Measurements from ENCODE around the gene GPR160.
"Not testable (repeated sequence)": the region's sequence is repeated elsewhere in the genome, so short reads cannot be mapped to it uniquely, and the experiment has no call there.

The GPR160 gene

GRCh38 chr3:170089862-170090600 lies 52.2 kb downstream of the GPR160 start:
- H3K9me3 ChIP-seq, result no peaks in the 10 kb centered on the region
- no peaks in the 10 kb centered on the region for H3K27me3 ChIP-seq (ENCODE audit: low read depth)
- DNase-seq (ENCODE audit: low spot score in 2 of 2), result no peak
- no peak overlapping the region for H3K4me3 ChIP-seq
- no peaks in the 10 kb centered on the region for H3K4me1 ChIP-seq
- in situ Hi-C loops (cut with MboI; ENCODE audit: low sequenced_read_pairs), result no loop called here
- H3K36me3 ChIP-seq (replicated peaks), result peaks cover 38% of the 10 kb centered on the region

- Histone ChIP-seq H3K27me3 (ENCODE audit: low read depth) (no peaks in the 10 kb centered on the region), H3K36me3 (replicated peaks) (peaks cover 42% of the 10 kb centered on the region), H3K4me1 (no peaks in the 10 kb centered on the region), H3K4me3 (no peak overlapping the region), H3K9me3 (no peaks in the 10 kb centered on the region)
- DNase-seq (ENCODE audit: low spot score in 2 of 2), result no peak
- in situ Hi-C loops (cut with MboI; ENCODE audit: low sequenced_read_pairs), result no loop called here
These were observed 52.8 kb downstream of the GPR160 start for GRCh38 chr3:170090601-170090981.

DNA sequence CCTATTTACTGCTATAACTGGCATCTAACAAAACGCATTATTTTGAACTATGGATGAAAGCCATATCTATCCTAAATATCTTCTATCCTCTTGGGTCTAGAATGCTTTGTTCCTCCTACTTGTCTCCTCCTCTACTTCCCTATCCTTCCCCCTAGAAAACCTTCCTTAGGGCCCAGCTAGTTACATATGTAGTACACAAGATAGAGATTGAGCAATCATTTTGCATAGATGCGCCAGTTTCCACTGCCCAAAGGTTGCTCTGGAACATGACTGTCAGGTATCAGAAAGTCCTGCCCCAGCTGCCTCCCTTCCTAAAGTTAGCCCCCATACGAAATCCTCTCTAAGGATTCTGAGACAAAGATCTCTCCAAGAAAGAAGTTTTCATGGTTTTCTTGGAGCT lies 55.1 kb downstream of the GPR160 start:
- H3K27me3 ChIP-seq (ENCODE audit: low read depth), result no peaks in the 10 kb centered on the region
- H3K9me3 ChIP-seq, result no peaks in the 10 kb centered on the region
- H3K4me1 ChIP-seq, result no peaks in the 10 kb centered on the region
- no peak for DNase-seq (ENCODE audit: low spot score in 2 of 2)
- in situ Hi-C loops (cut with MboI; ENCODE audit: low sequenced_read_pairs), result no loop called here
- H3K36me3 ChIP-seq (replicated peaks), result peaks cover 43% of the 10 kb centered on the region
- H3K4me3 ChIP-seq, result no peak overlapping the region

DNA sequence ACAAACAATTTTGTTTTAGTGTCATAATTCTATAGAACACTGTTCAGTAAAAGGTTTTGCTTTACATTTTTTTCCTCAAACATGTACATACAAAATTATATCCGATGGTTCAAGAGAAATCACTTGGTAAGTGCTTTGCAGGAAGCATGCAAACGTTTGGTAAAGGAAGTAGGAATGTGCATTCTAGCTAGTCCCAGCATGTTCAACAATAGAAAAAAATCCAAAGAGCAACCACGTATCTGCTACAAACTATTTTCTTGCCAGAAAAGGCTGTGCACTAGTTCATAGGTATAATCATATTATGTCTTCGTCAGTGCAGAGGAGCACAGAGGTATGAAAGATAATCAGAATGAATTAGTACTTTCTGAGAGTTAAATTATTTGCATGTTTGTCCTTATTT lies 58.0 kb downstream of the GPR160 start:
- H3K4me1 ChIP-seq, result no peaks in the 10 kb centered on the region
- peaks cover 38% of the 10 kb centered on the region for H3K36me3 ChIP-seq (replicated peaks)
- H3K4me3 ChIP-seq, result no peak overlapping the region
- in situ Hi-C loops (cut with MboI; ENCODE audit: low sequenced_read_pairs), result no loop called here
- no peaks in the 10 kb centered on the region for H3K27me3 ChIP-seq (ENCODE audit: low read depth)
- no peaks in the 10 kb centered on the region for H3K9me3 ChIP-seq
- no peak for DNase-seq (ENCODE audit: low spot score in 2 of 2)

DNA sequence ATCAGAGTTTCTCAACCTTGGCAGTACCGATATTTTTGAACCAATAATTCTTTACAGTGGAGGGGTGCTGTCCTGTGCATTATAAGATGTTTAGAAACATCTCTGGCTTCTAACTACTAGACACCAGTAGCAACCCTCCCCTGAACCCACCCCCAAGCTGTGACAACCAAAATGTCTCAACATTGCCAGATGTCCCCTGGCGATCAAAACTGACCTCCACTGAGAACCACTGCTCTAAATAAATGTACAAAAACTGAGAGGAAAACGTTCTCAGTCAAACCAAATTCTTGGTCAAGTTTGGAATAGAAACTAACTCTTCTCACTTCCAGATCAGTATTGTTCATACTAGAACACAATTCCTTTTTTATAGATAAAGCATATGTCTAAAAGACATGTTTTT lies 58.5 kb downstream of the GPR160 start:
- no peak for DNase-seq (ENCODE audit: low spot score in 2 of 2)
- no peak overlapping the region for H3K4me3 ChIP-seq
- H3K4me1 ChIP-seq, result no peaks in the 10 kb centered on the region
- H3K9me3 ChIP-seq, result no peaks in the 10 kb centered on the region
- no peaks in the 10 kb centered on the region for H3K27me3 ChIP-seq (ENCODE audit: low read depth)
- peaks cover 43% of the 10 kb centered on the region for H3K36me3 ChIP-seq (replicated peaks)
- in situ Hi-C loops (cut with MboI; ENCODE audit: low sequenced_read_pairs), result no loop called here

DNA sequence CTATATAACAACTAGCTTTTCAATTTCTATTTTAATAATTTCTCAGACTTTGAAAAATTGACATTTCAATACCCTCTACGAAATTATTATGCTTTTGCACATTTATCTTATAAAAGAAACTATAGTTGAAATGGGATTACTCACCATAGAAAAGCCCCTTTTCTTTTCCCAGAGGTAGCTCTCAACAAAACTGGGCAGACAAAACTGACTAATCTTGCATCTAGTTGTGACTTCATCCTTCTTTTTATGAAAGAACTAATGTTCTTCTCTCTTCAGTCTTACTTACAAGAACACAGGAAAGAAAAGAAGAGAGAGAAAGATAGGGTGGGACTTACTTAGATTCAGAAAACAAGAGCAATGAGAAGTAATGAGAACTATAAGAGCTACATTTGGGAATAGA lies 61.0 kb downstream of the GPR160 start:
- no peaks in the 10 kb centered on the region for H3K9me3 ChIP-seq
- in situ Hi-C loops (cut with MboI; ENCODE audit: low sequenced_read_pairs), result no loop called here
- H3K4me1 ChIP-seq, result no peaks in the 10 kb centered on the region
- H3K27me3 ChIP-seq (ENCODE audit: low read depth), result no peaks in the 10 kb centered on the region
- H3K4me3 ChIP-seq, result no peak overlapping the region
- no peak for DNase-seq (ENCODE audit: low spot score in 2 of 2)
- H3K36me3 ChIP-seq (replicated peaks), result peaks cover 50% of the 10 kb centered on the region

DNA sequence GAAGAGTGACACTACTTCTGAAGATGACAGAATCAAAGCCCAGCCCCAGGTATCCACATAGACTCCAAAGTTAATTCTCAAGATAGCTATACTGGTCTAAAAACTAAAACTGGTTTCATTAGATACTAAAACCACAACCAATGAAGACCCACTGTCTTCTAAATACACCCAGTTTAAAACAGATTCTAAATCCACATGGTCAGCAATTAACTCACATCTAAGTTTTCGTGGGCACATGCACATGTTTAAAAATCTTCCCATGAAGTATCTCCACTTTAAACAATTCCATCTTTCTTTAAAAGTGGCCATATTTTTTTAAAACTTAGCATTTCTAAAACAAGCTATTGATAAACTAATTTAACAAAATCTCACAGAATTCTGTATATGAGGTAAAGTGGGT lies 63.1 kb downstream of the GPR160 start:
- Histone ChIP-seq H3K9me3 (no peaks in the 10 kb centered on the region), H3K4me3 (no peak overlapping the region), H3K4me1 (no peaks in the 10 kb centered on the region), H3K27me3 (ENCODE audit: low read depth) (no peaks in the 10 kb centered on the region), H3K36me3 (replicated peaks) (peaks cover 35% of the 10 kb centered on the region)
- in situ Hi-C loops (cut with MboI; ENCODE audit: low sequenced_read_pairs), result no loop called here
- DNase-seq (ENCODE audit: low spot score in 2 of 2), result no peak

- in situ Hi-C loops (cut with MboI; ENCODE audit: low sequenced_read_pairs), result no loop called here
- Histone ChIP-seq H3K36me3 (replicated peaks) (peaks cover 26% of the 10 kb centered on the region), H3K27me3 (ENCODE audit: low read depth) (no peaks in the 10 kb centered on the region), H3K4me3 (no peak overlapping the region), H3K9me3 (no peaks in the 10 kb centered on the region), H3K4me1 (no peaks in the 10 kb centered on the region)
- DNase-seq (ENCODE audit: low spot score in 2 of 2), result no peak
These were observed 64.6 kb downstream of the GPR160 start for GRCh38 chr3:170102431-170102830.

GRCh38 chr3:170107941-170108340 lies 70.1 kb downstream of the GPR160 start:
- peaks cover 18% of the 10 kb centered on the region for H3K36me3 ChIP-seq (replicated peaks)
- no peak for DNase-seq (ENCODE audit: low spot score in 2 of 2)
- H3K27me3 ChIP-seq (ENCODE audit: low read depth), result no peaks in the 10 kb centered on the region
- no peak overlapping the region for H3K4me3 ChIP-seq
- in situ Hi-C loops (cut with MboI; ENCODE audit: low sequenced_read_pairs), result no loop called here
- H3K4me1 ChIP-seq, result no peaks in the 10 kb centered on the region
- H3K9me3 ChIP-seq, result no peaks in the 10 kb centered on the region

- Histone ChIP-seq H3K27me3 (ENCODE audit: low read depth) (no peaks in the 10 kb centered on the region), H3K4me3 (no peak overlapping the region), H3K36me3 (replicated peaks) (peaks cover 25% of the 10 kb centered on the region), H3K4me1 (no peaks in the 10 kb centered on the region), H3K9me3 (no peaks in the 10 kb centered on the region)
- no peak for DNase-seq (ENCODE audit: low spot score in 2 of 2)
- in situ Hi-C loops (cut with MboI; ENCODE audit: low sequenced_read_pairs), result no loop called here
These were observed 71.2 kb downstream of the GPR160 start for GRCh38 chr3:170108955-170109354.

- Histone ChIP-seq H3K4me1 (no peaks in the 10 kb centered on the region), H3K9me3 (no peaks in the 10 kb centered on the region), H3K4me3 (no peak overlapping the region), H3K36me3 (replicated peaks) (peaks cover 29% of the 10 kb centered on the region), H3K27me3 (ENCODE audit: low read depth) (no peaks in the 10 kb centered on the region)
- in situ Hi-C loops (cut with MboI; ENCODE audit: low sequenced_read_pairs), result no loop called here
- DNase-seq (ENCODE audit: low spot score in 2 of 2), result no peak
These were observed 71.9 kb downstream of the GPR160 start for GRCh38 chr3:170109579-170110293.

- no peaks in the 10 kb centered on the region for H3K27me3 ChIP-seq (ENCODE audit: low read depth)
- in situ Hi-C loops (cut with MboI; ENCODE audit: low sequenced_read_pairs), result no loop called here
- DNase-seq (ENCODE audit: low spot score in 2 of 2), result no peak
- H3K36me3 ChIP-seq (replicated peaks), result peaks cover 35% of the 10 kb centered on the region
- no peaks in the 10 kb centered on the region for H3K4me1 ChIP-seq
- no peak overlapping the region for H3K4me3 ChIP-seq
- no peaks in the 10 kb centered on the region for H3K9me3 ChIP-seq
These were observed 73.5 kb downstream of the GPR160 start for GRCh38 chr3:170111147-170111771.

DNA sequence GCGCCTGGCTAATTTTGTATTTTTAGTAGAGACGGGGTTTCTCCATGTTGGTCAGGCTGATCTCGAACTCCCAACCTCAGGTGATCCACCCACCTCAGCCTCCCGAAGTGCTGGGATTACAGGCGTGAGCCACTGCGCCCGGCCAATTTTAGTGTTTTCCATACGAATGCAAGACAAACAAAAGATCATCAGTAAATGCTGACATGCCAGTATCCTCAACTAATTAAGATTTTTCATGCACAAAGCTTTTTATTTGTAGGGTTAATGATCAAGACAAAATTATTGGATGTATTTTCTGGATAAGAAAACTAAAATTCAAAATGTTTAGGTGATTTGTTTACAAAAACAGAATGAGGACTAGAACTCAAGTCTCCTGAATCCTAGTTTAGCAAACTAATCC lies 76.4 kb downstream of the GPR160 start:
- H3K27me3 ChIP-seq (ENCODE audit: low read depth); in situ Hi-C loops (cut with MboI; ENCODE audit: low sequenced_read_pairs); H3K9me3 ChIP-seq; DNase-seq (ENCODE audit: low spot score in 2 of 2); H3K4me1 ChIP-seq; H3K4me3 ChIP-seq: not testable (repeated sequence)
- peaks cover 28% of the 10 kb centered on the region for H3K36me3 ChIP-seq (replicated peaks)

GRCh38 chr3:170117134-170117533 lies 79.3 kb downstream of the GPR160 start:
- H3K27me3 ChIP-seq (ENCODE audit: low read depth), result no peaks in the 10 kb centered on the region
- peaks cover 32% of the 10 kb centered on the region for H3K36me3 ChIP-seq (replicated peaks)
- in situ Hi-C loops (cut with MboI; ENCODE audit: low sequenced_read_pairs), result no loop called here
- H3K4me3 ChIP-seq, result no peak overlapping the region
- no peaks in the 10 kb centered on the region for H3K4me1 ChIP-seq
- DNase-seq (ENCODE audit: low spot score in 2 of 2), result peak; percentile 36 to 53
- no peaks in the 10 kb centered on the region for H3K9me3 ChIP-seq

Data from HAP-1 (cell line).